Astrocyte (in vitro differentiated cells and primary cell): ENCODE measurements around the gene RBCK1. TPM values are rescaled to one million over a fixed set of nuclear protein-coding genes. Genes with fewer than 3 reads are reported as not detected.

ENCODE experiments used
- DNase-seq: peaks from one replicate; pipeline ENCODE4 v3.0.0-alpha.2; 2010; ENCODE audit warnings: low read depth
- FAIRE-seq: peaks from 2 replicates; lab custom pipeline; 2011; peaks lifted over from hg19 to GRCh38; lab: Jason Lieb, UNC
- H2AFZ ChIP-seq: 2 replicates; pipeline ENCODE4 v1.6.0; 2012; ENCODE audit warnings: low read depth, low read length, inconsistent platforms
- H3K27ac ChIP-seq: 2 replicates; pipeline ENCODE4 v1.5.1; 2011; ENCODE audit warnings: low read depth, low read length, inconsistent platforms
- H3K27me3 ChIP-seq: 2 replicates; pipeline ENCODE4 v1.6.0; 2011; ENCODE audit warnings: low read length, inconsistent platforms; ENCODE audit not compliant: insufficient read depth
- H3K36me3 ChIP-seq: 2 replicates; pipeline ENCODE4 v1.5.1; 2011; ENCODE audit warnings: low read length, inconsistent platforms; ENCODE audit not compliant: insufficient read depth
- H3K4me1 ChIP-seq: 2 replicates; pipeline ENCODE4 v1.5.1; 2011; ENCODE audit warnings: low read length, inconsistent platforms; ENCODE audit not compliant: insufficient read depth
- H3K4me2 ChIP-seq: 2 replicates; pipeline ENCODE4 v1.6.0; 2012; ENCODE audit warnings: low read length, inconsistent platforms
- H3K4me3 ChIP-seq: 2 replicates; pipeline ENCODE4 v1.5.1; 2011; ENCODE audit warnings: low read depth, mild to moderate bottlenecking, low read length, inconsistent platforms; ENCODE audit not compliant: insufficient read depth
- H3K79me2 ChIP-seq: 2 replicates; pipeline ENCODE4 v1.6.0; 2012; ENCODE audit warnings: mild to moderate bottlenecking, low read length, inconsistent platforms; ENCODE audit not compliant: insufficient read depth
- H3K9ac ChIP-seq: 2 replicates; pipeline ENCODE4 v1.6.0; 2012; ENCODE audit warnings: mild to moderate bottlenecking, low read length, inconsistent platforms
- H3K9me3 ChIP-seq: 2 replicates; pipeline ENCODE4 v1.5.1; 2012; ENCODE audit warnings: low read depth, mild to moderate bottlenecking, low read length, inconsistent platforms; ENCODE audit not compliant: insufficient read depth
- H4K20me1 ChIP-seq: 2 replicates; pipeline ENCODE4 v1.6.0; 2012; ENCODE audit warnings: low read length, inconsistent platforms; ENCODE audit not compliant: insufficient read depth
- H3K27ac Mint-ChIP-seq: one replicate; pipeline ENCODE4 v1.8.0; 2021; ENCODE audit warnings: mild to moderate bottlenecking, mixed read lengths; ENCODE audit not compliant: unreplicated experiment
- H3K27me3 Mint-ChIP-seq: one replicate; pipeline ENCODE4 v1.8.0; 2021; ENCODE audit warnings: low read depth, mixed read lengths; ENCODE audit not compliant: unreplicated experiment
- H3K36me3 Mint-ChIP-seq: one replicate; pipeline ENCODE4 v1.8.0; 2021; ENCODE audit warnings: low read depth, mixed read lengths; ENCODE audit not compliant: unreplicated experiment
- H3K4me1 Mint-ChIP-seq: one replicate; pipeline ENCODE4 v1.8.0; 2021; ENCODE audit warnings: low read depth, mixed read lengths; ENCODE audit not compliant: unreplicated experiment
- H3K4me3 Mint-ChIP-seq: one replicate; pipeline ENCODE4 v1.8.0; 2021; ENCODE audit warnings: mild to moderate bottlenecking, moderate library complexity, mixed read lengths; ENCODE audit not compliant: unreplicated experiment
- H3K9me3 Mint-ChIP-seq: one replicate; pipeline ENCODE4 v1.8.0; 2021; ENCODE audit warnings: mild to moderate bottlenecking, mixed read lengths; ENCODE audit not compliant: unreplicated experiment
- CTCF ChIP-seq: IDR thresholded peaks from 2 replicates; pipeline ENCODE4 v1.5.1; 2011; ENCODE audit warnings: low read depth, mild to moderate bottlenecking, inconsistent platforms, low read length, moderate library complexity; ENCODE audit not compliant: insufficient read depth
- EZH2 ChIP-seq: IDR thresholded peaks from 2 replicates; pipeline ENCODE4 v1.6.1; 2012; ENCODE audit warnings: mild to moderate bottlenecking, low read length, inconsistent platforms; ENCODE audit not compliant: insufficient read depth
- total RNA-seq: library from RNA; stranded (reverse); gene quantifications from 2 replicates; pipeline ENCODE4 v1.2.1, GENCODE V29; 2021

Gene RBCK1
- total RNA-seq, 1 donor from 2014 or later: 124 TPM

GRCh38 chr20:434221-434620 lies 26.1 kb downstream of the RBCK1 start:
- no peak overlapping the region for H3K4me2 ChIP-seq
- H3K36me3 Mint-ChIP-seq: peaks cover 33% of the 10 kb centered on the region

GRCh38 chr20:434661-435419 lies 26.7 kb downstream of the RBCK1 start:
- Mint-ChIP-seq H3K36me3 (peaks cover 35% of the 10 kb centered on the region), H3K27me3 (no peaks in the 10 kb centered on the region), H3K9me3 (no peaks in the 10 kb centered on the region), H3K27ac (peak overlapping the region; percentile 34), H3K4me3 (no peak overlapping the region), H3K4me1 (peaks cover 14% of the 10 kb centered on the region)
- TF ChIP-seq EZH2 (no peak), CTCF (no peak)
- H3K79me2 ChIP-seq: no peaks in the 10 kb centered on the region
- no peak overlapping the region for H3K4me3 ChIP-seq
- H3K9me3 ChIP-seq: no peaks in the 10 kb centered on the region
- H3K27me3 ChIP-seq: no peaks in the 10 kb centered on the region
- no peaks in the 10 kb centered on the region for H3K4me1 ChIP-seq
- peaks cover 36% of the 10 kb centered on the region for H3K36me3 ChIP-seq
- DNase-seq (no peak), FAIRE-seq (no peak)
- H3K4me2 ChIP-seq: no peak overlapping the region
- no peak overlapping the region for H3K9ac ChIP-seq
- H3K27ac ChIP-seq: no peak overlapping the region
- peaks cover 44% of the 10 kb centered on the region for H4K20me1 ChIP-seq
- no peak overlapping the region for H2AFZ ChIP-seq

More at GRCh38 chr20:434221-434620, 26.1 kb downstream of the RBCK1 start:
- Histone ChIP-seq H3K4me3 (no peak overlapping the region), H3K27ac (no peak overlapping the region), H3K4me1 (no peaks in the 10 kb centered on the region), H3K79me2 (no peaks in the 10 kb centered on the region), H3K9me3 (no peaks in the 10 kb centered on the region), H2AFZ (no peak overlapping the region), H3K27me3 (no peaks in the 10 kb centered on the region), H4K20me1 (peaks cover 39% of the 10 kb centered on the region), H3K36me3 (peaks cover 31% of the 10 kb centered on the region), H3K9ac (no peak overlapping the region)
- Mint-ChIP-seq H3K9me3 (no peaks in the 10 kb centered on the region), H3K27ac (peak overlapping the region; percentile 16), H3K27me3 (no peaks in the 10 kb centered on the region), H3K4me1 (peaks cover 14% of the 10 kb centered on the region), H3K4me3 (no peak overlapping the region)
- DNase-seq (no peak), FAIRE-seq (no peak)
- TF ChIP-seq CTCF (no peak), EZH2 (no peak)

GRCh38 chr20:435558-435957 lies 27.5 kb downstream of the RBCK1 start:
- Mint-ChIP-seq H3K4me3 (no peak overlapping the region), H3K36me3 (peaks cover 40% of the 10 kb centered on the region), H3K27me3 (no peaks in the 10 kb centered on the region), H3K4me1 (peaks cover 13% of the 10 kb centered on the region), H3K27ac (peak overlapping the region; percentile 41), H3K9me3 (no peaks in the 10 kb centered on the region)
- FAIRE-seq (no peak), DNase-seq (no peak)
- Histone ChIP-seq H4K20me1 (peaks cover 45% of the 10 kb centered on the region), H3K9ac (no peak overlapping the region), H3K4me2 (no peak overlapping the region), H3K27ac (no peak overlapping the region), H3K9me3 (no peaks in the 10 kb centered on the region), H2AFZ (no peak overlapping the region), H3K27me3 (no peaks in the 10 kb centered on the region), H3K4me3 (no peak overlapping the region), H3K36me3 (peaks cover 40% of the 10 kb centered on the region), H3K79me2 (no peaks in the 10 kb centered on the region), H3K4me1 (no peaks in the 10 kb centered on the region)
- TF ChIP-seq CTCF (no peak), EZH2 (no peak)
